HUDEP-2 (cell line): ENCODE measurements around the gene CNGA1.

ENCODE experiments used
- DNase-seq, 76 experiments: peaks; one replicate each; lab custom pipeline; 2025; ENCODE audit not compliant: unreplicated experiment in 76 of 76; lab: John Stamatoyannopoulos, UW

Gene CNGA1

GRCh38 chr4:48016141-48017107 lies at the start of gene CNGA1, which contains the start of gene NIPAL1:
Gene CNGA1 (minus strand): TSS chr4:48016681. CDS start chr4:47952689, 63,992 bp downstream.
Gene NIPAL1 (plus strand): TSS chr4:48016772. CDS start chr4:48016840, 68 bp downstream.
- DNase-seq = peak in 73 of 76 experiments; percentile 6 to 80 (median 58)

GRCh38 chr4:48065587-48066052 lies 49.1 kb upstream of the CNGA1 start:
- no peak for DNase-seq

- no peak for DNase-seq
Observed at GRCh38 chr4:48064349-48064748, 47.9 kb upstream of the CNGA1 start.

- DNase-seq = no peak
Observed at GRCh38 chr4:48058617-48059530, 42.4 kb upstream of the CNGA1 start.

- DNase-seq = no peak
Observed at GRCh38 chr4:48051078-48051477, 34.6 kb upstream of the CNGA1 start.

DNA sequence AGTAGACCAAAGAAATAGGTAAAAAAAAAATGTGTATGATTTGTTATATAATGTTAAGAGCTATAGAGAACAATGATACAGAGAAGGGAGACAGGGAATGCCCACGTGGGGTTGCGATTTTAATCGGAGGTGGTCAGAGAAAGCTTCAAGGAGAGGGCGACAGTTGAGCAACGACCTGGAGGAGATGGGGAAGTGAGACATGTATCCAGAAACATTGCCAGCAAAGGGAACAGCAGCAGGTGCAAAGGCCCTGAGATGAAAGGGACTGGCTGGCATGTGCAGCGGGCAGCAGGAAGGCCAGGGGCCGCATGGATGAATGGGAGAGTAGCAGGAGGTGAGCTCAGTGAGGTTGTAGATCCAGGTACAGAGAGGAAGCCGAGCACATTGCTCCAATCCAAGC lies 33.0 kb upstream of the CNGA1 start:
- no peak for DNase-seq

DNA sequence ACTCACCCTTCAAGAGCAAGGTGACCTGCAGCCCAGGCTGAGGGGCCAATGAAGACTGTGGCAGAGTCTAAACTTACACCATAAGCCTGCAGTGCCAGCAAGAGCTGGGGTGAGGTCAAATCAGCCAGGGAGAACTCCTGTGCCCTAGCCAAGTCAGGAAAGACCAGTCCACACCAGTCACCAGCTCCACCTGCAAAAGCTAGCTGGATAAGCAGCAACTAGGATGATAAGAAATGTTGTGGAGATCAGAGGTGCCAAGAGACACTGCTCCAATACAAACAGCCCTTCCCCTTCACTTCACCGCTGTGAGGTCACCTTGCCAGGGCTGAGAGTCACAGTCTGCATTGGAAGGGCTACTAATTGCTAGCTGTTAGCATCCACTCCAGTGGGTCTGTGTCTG lies 31.4 kb upstream of the CNGA1 start:
- DNase-seq = no peak

GRCh38 chr4:48047421-48047844 lies 31.0 kb upstream of the CNGA1 start:
- peak in 2 of 76 experiments; percentile 7 to 11 for DNase-seq

GRCh38 chr4:48046059-48046458 lies 29.6 kb upstream of the CNGA1 start:
- DNase-seq = no peak

DNA sequence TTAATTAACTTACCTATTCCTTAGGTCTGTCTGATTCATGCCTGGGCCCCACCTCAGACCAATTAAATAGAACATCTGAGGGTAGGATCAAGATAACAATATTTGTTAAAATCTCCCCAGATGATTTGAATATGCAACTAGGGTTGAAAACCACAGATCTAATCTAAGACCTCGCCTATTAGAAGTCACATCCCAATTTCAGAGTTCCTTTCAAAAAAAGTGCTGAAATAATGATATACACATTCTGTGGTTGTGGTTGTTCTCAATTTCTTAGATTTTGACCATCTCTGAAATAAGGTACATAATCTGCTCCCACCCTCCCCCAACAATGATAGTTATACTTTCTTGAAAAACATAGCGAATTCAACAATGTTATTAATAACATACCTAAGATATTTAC lies 27.8 kb upstream of the CNGA1 start:
- no peak for DNase-seq

- DNase-seq = no peak
Observed at GRCh38 chr4:48043504-48043903, 27.0 kb upstream of the CNGA1 start.

DNA sequence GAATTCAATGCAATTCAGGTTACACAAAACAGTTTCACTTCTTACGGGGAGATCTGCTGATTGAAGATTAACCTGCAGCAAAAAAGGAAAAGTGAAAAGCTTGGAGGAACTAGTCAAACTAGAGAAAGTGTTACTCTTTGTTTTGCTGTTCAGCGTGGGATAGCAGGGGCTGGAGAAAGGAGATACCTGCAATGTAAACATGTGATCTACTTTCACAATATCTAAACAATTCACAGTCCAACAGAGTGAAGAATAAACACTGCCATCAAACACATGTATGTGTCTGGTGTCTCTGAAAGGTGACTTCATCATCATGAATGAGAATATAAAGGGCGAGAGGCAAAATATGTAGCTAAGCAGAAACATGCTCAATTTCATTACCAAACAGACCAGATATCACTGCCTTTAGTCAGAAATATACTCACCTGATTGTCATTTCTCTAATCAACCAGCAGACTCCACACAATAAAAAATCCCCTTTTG lies 26.5 kb upstream of the CNGA1 start:
- DNase-seq = no peak

DNA sequence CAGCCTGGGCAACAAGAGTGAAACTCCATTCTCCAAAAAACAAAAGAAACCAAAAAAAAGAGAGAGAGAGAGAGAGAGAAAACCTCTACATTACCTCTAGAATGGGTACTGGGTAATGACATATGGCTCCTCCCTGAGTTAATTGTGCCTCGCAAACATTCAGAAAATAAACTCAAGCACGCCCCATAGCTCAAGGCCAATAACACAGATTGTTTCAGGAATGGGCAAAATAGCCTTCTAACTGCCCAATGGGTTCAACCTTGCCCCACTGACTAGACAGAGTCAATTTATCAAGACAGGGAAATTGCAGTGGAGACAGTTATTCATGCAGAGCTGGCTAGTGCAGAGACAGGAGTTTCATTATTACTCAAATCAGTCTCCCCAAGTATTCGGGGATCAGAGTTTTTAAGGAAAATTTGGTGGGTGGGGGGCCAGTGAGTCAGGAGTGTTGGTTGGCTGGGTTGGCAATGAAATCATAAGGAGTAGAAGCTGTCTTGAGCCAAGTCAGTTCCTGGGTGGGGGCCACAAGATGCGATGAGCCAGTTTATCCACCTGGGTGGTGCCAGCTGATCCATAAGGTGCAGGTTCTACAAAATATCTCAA lies 25.2 kb upstream of the CNGA1 start:
- no peak for DNase-seq

GRCh38 chr4:48039561-48039960 lies 23.1 kb upstream of the CNGA1 start:
- DNase-seq = no peak

- no peak for DNase-seq
Observed at GRCh38 chr4:48038666-48039065, 22.2 kb upstream of the CNGA1 start.

- DNase-seq = no peak
Observed at GRCh38 chr4:48037117-48037462, 20.6 kb upstream of the CNGA1 start.

GRCh38 chr4:48035952-48036351 lies 19.5 kb upstream of the CNGA1 start:
- DNase-seq = no peak

GRCh38 chr4:48033825-48034413 lies 17.4 kb upstream of the CNGA1 start:
- peak in 21 of 76 experiments; percentile 0 to 35 (median 6) for DNase-seq

DNA sequence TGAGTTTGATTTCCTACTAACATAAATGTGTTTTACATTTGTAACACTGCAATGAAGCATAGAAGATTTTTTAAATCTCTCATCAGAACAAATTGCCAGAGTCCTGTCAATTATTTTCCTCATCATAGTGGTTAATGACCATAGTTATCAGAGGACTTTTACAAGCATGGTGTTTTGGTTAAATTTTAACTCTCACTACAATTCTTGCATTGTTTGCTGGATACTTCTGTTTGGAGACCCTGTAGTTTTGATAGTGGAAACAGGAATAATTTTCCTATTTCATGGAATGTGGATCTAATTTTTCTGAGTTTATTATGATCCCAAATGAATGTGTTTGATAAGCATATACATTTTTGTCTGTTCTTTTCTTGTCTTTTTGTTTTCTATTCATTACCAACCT lies 16.9 kb upstream of the CNGA1 start:
- DNase-seq = no peak

DNA sequence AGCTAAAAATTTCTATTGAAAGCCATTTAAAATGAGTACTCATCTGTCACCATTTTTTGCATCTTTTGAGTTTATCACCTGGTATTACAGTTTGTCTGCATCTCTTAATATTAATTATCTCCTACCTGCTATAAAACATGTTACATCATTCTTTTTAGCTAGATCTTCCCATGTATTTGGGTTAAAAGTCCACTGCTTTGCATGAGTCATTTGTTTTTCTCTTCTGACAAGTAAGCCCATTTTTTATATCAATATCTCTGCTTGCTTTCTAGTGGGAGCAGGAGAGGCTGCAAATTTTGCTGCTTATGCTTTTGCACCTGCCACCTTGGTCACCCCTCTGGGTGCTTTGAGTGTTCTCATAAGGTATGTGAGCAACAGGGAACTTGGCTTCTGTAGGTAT lies 16.2 kb upstream of the CNGA1 start:
- no peak for DNase-seq
